GM10266 (cell line): ENCODE data around the gene ANXA4.
A peak's percentile ranks its signal among the peaks of the same experiment; 100 is the strongest.
"Not testable (repeated sequence)": the region's sequence is repeated elsewhere in the genome, so short reads cannot be mapped to it uniquely, and the experiment has no call there.

ENCODE experiments used
- DNase-seq: peaks from one replicate; pipeline ENCODE4 v3.0.0; 2012; ENCODE audit errors: extremely low spot score
- TF ChIP-seq, protein P1 (sequence below): IDR thresholded peaks from 2 replicates; pipeline ENCODE4 v1.5.1; 2012; ENCODE audit warnings: mild to moderate bottlenecking, low read depth; ENCODE audit not compliant: control insufficient read depth, insufficient read depth; ENCODE audit errors: missing control alignments

ANXA4 gene

DNA sequence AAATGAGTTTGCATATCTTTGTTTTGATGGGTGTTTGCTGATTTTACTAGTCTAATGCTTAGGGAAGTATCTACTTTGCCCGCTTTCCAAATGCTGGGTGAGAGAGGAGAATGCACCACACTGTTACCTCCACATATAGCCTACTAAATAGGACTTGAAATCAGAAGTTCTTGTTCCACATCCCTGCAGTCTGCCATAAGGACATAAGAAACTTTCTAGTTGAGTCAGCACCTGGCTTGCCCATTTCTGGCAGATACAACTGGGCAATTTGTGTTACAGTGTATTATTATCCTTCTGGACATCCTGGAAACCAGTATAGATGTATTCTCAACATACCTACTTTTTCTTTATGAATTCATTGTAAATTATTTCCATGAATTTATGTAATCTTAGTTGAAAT lies 29.5 kb downstream of the ANXA4 start:
- TF ChIP-seq, protein P1, sequence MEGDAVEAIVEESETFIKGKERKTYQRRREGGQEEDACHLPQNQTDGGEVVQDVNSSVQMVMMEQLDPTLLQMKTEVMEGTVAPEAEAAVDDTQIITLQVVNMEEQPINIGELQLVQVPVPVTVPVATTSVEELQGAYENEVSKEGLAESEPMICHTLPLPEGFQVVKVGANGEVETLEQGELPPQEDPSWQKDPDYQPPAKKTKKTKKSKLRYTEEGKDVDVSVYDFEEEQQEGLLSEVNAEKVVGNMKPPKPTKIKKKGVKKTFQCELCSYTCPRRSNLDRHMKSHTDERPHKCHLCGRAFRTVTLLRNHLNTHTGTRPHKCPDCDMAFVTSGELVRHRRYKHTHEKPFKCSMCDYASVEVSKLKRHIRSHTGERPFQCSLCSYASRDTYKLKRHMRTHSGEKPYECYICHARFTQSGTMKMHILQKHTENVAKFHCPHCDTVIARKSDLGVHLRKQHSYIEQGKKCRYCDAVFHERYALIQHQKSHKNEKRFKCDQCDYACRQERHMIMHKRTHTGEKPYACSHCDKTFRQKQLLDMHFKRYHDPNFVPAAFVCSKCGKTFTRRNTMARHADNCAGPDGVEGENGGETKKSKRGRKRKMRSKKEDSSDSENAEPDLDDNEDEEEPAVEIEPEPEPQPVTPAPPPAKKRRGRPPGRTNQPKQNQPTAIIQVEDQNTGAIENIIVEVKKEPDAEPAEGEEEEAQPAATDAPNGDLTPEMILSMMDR, result no peak
- DNase-seq, result no peak

DNA sequence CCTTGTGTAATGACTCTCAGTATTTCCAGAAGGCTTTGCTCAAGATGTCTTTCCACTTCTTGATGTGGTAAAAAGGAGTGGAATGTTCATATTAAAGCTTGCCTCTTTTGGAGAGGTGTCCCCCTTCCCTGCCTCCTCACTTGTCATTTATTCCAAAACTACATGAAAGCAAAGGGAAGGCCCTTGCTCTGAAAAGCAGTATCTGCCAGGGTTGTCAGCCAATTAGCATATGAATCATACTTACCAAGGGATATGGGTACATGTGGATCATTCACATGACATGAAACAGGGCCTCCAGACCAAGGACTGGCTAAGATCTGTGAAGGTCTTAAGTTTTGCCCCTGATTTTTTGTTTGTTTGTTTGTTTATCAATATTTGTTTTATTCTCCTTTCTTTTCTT lies 31.3 kb downstream of the ANXA4 start:
- DNase-seq, result no peak
- TF ChIP-seq, protein P1, result no peak

DNA sequence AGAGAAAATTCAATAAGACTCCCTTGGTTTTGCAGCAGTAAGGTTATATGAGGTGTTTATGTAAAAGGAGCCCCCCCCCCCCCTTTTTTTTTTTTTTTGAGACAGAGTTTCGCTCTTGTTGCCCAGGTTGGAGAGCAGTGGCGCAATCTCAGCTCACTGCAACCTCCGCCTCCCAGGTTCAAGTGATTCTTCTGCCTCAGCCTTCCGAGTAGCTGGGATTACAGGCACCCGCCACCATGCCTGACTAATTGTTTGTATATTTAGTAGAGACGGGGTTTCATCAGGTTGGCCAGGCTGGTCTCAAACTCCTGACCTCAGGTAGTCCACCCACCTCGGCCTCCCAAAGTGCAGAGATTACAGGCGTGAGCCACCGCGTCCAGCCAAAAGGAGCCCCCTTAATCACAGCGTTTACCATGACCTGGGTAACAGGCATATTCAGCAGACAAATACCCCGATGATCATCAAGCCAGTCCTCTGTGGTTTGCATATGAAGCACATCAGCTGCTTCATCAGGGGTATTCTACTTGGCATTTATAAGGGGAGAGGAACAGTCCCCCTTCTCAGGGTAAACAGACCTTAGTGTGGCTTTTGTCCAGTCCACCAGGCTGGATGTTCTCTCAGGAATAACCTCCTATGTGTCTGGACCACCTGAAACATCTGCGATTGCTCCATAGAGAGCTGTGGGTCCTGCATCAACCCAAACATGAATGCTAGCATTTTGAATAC lies 32.5 kb downstream of the ANXA4 start:
- DNase-seq, result not testable (repeated sequence)

DNA sequence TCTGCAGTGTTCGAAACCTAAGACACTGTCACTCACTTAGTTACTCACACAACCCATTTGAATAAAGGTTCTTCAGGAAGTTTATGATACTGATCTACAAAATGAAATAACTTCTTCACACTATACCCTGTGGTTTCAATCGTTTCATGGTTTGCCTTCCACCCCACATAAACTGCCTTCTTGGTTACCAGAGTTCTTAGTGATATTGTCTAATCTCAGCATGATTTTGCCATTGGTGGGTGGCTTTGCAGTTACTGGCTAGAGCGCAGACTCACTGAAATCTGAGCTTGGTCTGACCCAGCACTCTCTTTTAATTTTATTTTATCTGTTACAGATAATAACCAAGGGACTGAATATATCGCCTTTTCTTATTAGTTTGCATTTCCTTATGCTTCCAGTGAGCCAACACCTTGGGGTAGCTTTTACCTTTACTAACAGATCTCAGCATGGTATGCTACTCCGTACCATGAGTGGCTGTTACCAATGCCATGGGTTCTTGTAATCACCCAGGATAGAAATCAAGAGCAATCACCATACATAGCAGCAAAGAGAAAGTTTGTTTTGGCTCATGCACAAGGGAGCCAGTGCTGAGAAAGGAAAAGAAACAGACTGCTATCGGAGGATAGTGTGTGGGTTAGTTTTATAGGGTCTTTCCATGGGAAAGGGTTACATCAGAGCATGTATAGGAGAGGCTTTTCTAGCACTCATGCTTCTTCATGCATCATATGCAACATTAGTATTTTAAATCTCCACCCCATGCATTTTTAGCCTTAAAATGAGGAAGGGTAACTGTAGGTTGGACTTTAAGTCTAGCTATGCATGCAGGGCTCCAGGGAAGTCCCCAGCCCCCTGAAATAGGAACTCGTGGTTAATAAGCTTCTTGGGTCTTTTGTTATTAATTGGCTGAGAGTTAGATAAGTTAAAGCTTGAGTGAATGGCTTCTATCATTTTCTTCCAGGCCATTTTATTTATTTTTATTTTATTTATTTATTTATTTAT lies 33.3 kb downstream of the ANXA4 start:
- TF ChIP-seq, protein P1, result no peak
- DNase-seq, result peak; percentile 22

DNA sequence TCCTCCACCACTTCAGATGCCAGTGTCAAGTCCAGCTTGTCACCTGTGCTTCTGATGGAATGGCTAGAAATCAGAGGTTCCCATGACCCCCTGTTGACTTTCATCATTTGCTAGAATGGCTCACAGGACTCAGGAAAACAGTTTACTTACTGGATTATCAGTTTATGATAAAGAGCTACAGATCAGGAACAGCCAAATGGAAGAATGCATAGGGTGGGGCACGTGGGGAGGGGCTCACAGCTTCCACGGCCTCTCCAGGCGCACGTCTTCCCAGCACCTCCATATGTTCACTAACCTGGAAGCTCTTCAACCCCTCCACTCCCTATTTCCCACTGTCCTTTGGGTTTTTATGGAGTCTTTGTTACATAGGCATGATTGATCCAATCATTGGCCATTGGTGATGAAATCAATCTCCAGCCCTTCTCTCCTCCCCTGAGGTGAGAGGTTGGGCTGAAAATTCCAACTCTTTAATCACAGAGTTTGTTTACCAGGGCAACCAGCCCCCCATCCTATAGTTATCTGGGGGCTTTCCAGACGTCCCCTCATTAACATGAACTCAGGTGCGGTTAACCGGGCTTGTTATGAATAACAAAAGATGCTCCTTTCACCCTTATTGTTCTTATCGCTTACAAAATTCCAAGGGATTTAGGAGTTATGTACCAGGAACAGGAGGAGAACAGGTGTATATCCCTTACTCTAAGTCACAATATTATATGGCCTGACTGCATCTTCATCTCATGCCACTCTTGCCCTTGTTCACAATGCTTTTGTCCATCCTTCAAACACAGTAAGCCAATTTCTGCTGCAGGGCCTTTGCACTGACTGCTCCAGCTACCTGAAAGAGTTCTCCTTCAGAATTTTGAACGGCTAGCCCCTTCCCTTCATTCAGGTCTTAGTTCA lies 35.2 kb downstream of the ANXA4 start:
- TF ChIP-seq, protein P1, result no peak
- no peak for DNase-seq

DNA sequence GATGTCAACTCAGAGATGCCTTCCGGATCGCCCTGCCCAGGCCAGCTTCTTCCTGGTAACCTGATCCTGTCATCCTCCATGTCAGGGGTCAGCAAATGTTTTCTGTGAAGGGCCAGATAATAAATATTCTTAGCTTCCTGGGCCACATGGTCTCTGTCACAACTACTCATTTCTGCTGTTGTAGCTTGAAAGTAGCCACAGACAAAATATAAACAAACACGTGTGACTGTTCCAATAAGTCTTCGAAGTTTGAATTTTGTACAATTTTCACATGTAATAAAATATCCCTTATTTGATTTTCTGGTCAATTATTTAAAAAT lies 35.8 kb downstream of the ANXA4 start:
- TF ChIP-seq, protein P1, result no peak
- no peak for DNase-seq
